ENCODE results near the gene NACC1.
"Not testable (repeated sequence)": the region's sequence is repeated elsewhere in the genome, so short reads cannot be mapped to it uniquely, and the experiment has no call there.

Gene NACC1

DNA sequence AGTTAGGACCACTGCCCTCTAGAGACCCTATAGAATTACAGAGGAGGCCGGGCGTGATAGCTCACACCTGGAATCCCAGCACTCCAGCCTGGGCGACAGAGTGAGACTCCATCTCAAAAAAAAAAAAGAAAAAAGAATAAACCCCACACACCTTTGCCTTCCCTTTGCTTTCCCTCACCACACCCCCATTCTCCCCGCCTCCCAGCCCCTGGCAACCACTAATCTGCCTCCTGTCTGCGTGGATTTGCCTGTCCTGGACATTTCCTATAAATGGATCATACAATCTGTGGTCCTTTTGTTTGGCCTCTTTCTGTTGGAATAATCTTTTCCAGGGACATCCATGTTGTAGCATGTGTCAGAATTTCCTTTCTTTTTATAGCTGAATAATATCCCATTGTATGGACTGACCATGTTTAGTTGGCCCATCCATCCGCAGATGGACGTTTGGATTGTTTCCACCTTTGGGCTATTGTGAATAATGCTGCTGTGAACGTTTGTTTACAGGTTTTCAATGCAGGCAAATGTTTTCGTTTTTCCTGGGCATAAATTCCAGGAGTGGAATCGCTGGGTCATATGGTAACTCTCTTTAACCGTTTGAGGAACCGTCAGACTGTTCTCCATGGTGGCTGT lies 15.3 kb downstream of the NACC1 start:
- peak overlapping the region; percentile 81 for H3K27ac Mint-ChIP-seq
- no peaks in the 10 kb centered on the region for H3K27me3 Mint-ChIP-seq (ENCODE audit: low read depth)
- H3K36me3 Mint-ChIP-seq (ENCODE audit: low read depth), result peaks cover 21% of the 10 kb centered on the region
- H3K4me1 Mint-ChIP-seq (ENCODE audit: low read depth), result peaks cover 20% of the 10 kb centered on the region
- no peak overlapping the region for H3K4me3 Mint-ChIP-seq
- no peaks in the 10 kb centered on the region for H3K9me3 Mint-ChIP-seq

DNA sequence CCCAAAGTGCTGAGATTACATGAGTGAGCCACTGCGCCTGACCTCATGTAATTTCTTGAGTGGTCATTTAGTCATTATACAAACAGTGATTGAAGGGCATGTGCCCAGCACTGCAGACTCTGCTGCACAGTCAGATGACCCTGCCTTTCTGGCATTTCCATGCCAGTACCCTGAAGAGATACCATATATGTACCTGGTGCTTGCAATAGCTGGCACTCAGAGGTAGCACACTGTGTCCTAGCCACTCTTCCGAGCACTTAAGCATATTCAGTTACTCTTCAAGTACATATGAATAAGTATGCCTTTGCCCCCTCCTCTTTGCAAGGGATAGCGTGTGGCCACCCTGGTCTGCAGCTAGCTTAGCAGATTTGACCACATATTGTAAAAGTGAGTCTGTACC lies 16.6 kb downstream of the NACC1 start:
- no peak overlapping the region for H3K4me3 Mint-ChIP-seq
- no peak overlapping the region for H3K27ac Mint-ChIP-seq
- peaks cover 20% of the 10 kb centered on the region for H3K4me1 Mint-ChIP-seq (ENCODE audit: low read depth)
- H3K36me3 Mint-ChIP-seq (ENCODE audit: low read depth), result peaks cover 21% of the 10 kb centered on the region
- no peaks in the 10 kb centered on the region for H3K9me3 Mint-ChIP-seq
- no peaks in the 10 kb centered on the region for H3K27me3 Mint-ChIP-seq (ENCODE audit: low read depth)

DNA sequence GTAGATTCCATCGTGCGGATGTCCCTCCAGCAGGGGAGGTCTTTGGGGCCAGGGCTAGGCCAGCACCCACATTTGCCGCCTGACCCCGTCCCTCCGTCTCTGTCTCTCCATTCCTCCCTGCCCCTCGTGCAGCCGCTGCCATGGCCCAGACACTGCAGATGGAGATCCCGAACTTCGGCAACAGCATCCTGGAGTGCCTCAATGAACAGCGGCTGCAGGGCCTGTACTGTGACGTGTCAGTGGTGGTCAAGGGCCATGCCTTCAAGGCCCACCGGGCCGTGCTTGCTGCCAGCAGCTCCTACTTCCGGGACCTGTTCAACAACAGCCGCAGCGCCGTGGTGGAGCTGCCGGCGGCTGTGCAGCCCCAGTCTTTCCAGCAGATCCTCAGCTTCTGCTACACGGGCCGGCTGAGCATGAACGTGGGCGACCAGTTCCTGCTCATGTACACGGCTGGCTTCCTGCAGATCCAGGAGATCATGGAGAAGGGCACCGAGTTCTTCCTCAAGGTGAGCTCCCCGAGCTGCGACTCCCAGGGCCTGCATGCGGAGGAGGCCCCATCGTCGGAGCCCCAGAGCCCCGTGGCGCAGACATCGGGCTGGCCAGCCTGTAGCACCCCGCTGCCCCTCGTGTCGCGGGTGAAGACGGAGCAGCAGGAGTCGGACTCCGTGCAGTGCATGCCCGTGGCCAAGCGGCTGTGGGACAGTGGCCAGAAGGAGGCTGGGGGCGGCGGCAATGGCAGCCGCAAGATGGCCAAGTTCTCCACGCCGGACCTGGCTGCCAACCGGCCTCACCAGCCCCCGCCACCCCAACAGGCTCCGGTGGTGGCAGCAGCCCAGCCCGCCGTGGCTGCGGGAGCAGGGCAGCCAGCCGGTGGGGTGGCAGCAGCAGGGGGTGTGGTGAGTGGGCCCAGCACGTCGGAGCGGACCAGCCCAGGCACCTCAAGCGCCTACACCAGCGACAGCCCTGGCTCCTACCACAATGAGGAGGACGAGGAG lies 17.3 kb downstream of the NACC1 start:
- Mint-ChIP-seq H3K4me1 (ENCODE audit: low read depth) (peaks cover 20% of the 10 kb centered on the region), H3K27ac (no peak overlapping the region), H3K27me3 (ENCODE audit: low read depth) (no peaks in the 10 kb centered on the region), H3K36me3 (ENCODE audit: low read depth) (peaks cover 21% of the 10 kb centered on the region), H3K4me3 (no peak overlapping the region), H3K9me3 (no peaks in the 10 kb centered on the region)

DNA sequence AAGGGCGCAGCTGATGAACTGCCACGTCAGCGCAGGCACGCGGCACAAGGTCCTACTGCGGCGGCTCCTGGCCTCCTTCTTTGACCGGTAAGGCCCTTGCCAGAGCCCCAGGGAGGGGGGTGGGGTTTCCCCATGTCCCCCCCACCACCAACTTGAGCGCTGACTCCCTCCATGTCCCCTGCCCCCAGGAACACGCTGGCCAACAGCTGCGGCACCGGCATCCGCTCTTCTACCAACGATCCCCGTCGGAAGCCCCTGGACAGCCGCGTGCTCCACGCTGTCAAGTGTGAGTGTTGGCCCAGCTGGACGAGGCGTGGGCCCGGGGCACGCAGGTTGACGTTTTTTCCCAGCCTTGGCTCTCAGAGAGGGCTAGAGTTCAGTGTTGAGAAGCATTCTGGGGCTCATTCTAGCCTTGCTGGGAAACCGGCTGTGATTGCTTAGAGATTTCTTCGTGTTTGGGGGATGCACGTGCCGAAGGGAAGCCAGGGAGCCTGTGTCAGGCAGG lies 19.3 kb downstream of the NACC1 start:
- H3K27me3 Mint-ChIP-seq (ENCODE audit: low read depth), result no peaks in the 10 kb centered on the region
- H3K27ac Mint-ChIP-seq, result no peak overlapping the region
- H3K36me3 Mint-ChIP-seq (ENCODE audit: low read depth), result peaks cover 19% of the 10 kb centered on the region
- H3K9me3 Mint-ChIP-seq, result no peaks in the 10 kb centered on the region
- no peak overlapping the region for H3K4me3 Mint-ChIP-seq
- H3K4me1 Mint-ChIP-seq (ENCODE audit: low read depth), result peaks cover 13% of the 10 kb centered on the region

DNA sequence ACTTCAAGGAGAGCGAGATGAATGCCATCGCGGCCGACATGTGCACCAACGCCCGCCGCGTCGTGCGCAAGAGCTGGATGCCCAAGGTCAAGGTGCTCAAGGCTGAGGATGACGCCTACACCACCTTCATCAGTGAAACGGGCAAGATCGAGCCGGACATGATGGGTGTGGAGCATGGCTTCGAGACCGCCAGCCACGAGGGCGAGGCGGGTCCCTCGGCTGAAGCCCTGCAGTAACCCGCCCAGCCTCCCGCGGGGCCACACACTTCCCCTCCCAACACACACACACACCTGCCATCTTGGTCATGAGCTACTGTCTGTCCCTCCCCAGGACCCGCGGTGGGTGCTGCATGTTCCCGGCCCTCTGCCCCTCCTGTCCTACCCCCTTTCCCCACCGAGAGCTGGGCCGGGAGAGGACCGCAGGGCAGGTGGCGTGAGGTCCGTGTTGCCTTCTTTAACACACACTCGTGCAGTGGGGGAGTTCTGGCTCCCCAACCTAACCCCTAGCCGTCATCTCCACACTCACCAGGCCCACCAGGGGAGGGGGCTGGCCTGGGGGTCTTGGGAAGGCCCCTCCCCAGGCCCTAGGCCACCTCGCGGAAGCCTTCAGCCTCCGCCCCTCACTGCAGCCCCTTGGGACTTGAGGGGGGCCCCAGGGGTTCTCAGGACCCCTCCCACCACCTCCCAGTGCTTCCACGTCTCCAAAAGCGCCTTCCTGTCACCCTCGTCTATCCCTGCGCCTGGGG lies 20.3 kb downstream of the NACC1 start:
- no peaks in the 10 kb centered on the region for H3K27me3 Mint-ChIP-seq (ENCODE audit: low read depth)
- no peaks in the 10 kb centered on the region for H3K9me3 Mint-ChIP-seq

DNA sequence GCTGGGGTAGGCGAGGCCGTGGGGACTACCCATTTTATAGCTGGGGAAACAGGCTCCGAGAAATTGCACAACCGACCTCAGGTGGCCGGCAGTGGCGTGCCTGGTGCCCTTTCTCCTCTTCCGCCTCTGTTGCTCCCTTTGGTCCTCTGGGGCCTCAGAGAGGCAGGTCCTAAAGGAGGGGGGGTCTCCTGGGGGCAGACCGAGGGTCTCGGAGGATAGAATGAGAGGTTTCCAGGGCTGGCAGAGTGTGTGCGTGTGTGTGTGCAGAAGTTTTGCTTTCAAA lies 20.8 kb downstream of the NACC1 start:
- H3K36me3 Mint-ChIP-seq (ENCODE audit: low read depth), result peaks cover 15% of the 10 kb centered on the region
- no peaks in the 10 kb centered on the region for H3K27me3 Mint-ChIP-seq (ENCODE audit: low read depth)
- no peaks in the 10 kb centered on the region for H3K4me1 Mint-ChIP-seq (ENCODE audit: low read depth)
- H3K9me3 Mint-ChIP-seq, result no peaks in the 10 kb centered on the region
- no peak overlapping the region for H3K4me3 Mint-ChIP-seq
- peak overlapping the region; percentile 45 for H3K27ac Mint-ChIP-seq

More for the DNA sequence above, 20.3 kb downstream of the NACC1 start:
- H3K4me1 Mint-ChIP-seq (ENCODE audit: low read depth), result peaks cover 3% of the 10 kb centered on the region
- H3K27ac Mint-ChIP-seq, result peak overlapping the region; percentile 45
- H3K36me3 Mint-ChIP-seq (ENCODE audit: low read depth), result peaks cover 14% of the 10 kb centered on the region
- no peak overlapping the region for H3K4me3 Mint-ChIP-seq

DNA sequence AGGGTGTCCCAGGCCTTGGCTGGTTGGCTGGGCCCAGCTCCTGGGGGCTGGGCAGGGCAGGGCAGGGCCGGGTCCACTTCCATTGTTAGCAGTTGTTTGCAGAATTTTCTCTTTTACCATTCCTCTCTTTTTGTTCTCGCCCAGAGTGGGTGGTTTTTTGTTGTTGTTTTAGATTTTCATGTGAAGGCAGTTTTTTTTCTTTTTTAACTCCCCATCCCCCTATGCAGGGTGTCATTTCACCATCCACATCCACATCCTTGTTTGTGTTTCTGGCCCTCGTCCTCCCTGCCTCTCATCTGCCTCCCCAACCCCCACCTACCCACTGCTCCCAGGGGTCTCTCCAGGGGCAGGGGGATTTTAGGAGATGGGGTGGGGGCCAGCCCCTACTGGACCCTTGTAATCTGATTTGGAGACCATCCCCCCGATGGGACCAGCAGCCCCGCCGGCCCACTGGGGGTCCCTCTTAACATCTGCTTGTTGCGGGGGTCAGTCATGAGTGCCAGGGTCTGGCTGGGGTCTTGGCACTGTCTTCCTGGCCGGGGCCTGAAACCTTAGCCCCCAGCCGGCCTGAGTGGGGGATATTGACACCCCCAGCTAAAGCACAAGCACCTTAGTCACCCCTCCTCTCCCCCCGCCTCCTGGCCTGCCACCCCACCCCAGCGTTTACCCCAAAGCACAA lies 21.7 kb downstream of the NACC1 start:
- Mint-ChIP-seq H3K36me3 (ENCODE audit: low read depth) (peaks cover 18% of the 10 kb centered on the region), H3K9me3 (no peaks in the 10 kb centered on the region), H3K27ac (no peak overlapping the region), H3K4me1 (ENCODE audit: low read depth) (no peaks in the 10 kb centered on the region), H3K4me3 (no peak overlapping the region), H3K27me3 (ENCODE audit: low read depth) (no peaks in the 10 kb centered on the region)

DNA sequence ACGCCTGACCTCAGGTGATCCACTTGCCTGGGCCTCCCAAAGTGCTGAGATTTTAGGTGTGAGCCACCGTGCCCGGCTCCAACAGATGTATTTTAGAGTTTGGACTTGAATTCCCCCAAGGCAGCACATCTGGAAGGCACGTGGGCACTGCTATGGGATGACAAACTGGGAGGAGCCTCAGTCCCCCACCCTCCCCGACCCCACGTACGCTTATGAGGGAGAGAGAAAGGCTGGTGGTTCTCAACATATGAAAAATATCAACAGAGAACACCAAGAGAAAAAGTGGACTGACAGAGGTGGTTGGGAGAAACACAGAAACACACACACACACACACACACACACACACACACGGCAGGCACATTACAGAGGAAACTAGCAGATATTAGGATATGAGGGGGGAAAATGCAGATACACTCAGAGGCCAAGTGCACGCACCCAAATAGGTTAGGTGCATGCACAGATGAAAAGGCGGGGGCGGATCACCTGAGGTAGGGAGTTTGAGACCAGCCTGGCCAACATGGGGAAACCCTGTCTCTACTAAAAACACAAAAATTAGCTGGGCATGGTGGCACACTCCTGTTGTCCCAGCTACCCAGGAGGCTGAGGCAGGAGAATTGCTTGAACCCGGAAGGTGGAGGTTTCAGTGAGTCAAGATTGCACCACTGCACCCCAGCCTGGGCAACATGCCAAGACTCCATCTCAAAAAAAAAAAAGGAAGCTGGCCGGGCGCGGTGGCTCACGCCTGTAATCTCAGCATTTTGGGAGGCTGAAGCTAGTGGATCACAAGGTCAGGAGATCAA lies 28.9 kb downstream of the NACC1 start:
- Mint-ChIP-seq H3K27me3 (ENCODE audit: low read depth) (no peaks in the 10 kb centered on the region), H3K9me3 (no peaks in the 10 kb centered on the region), H3K4me1 (ENCODE audit: low read depth) (peaks cover 21% of the 10 kb centered on the region), H3K36me3 (ENCODE audit: low read depth) (peaks cover 7% of the 10 kb centered on the region), H3K27ac (no peak overlapping the region), H3K4me3 (peak overlapping the region; percentile 16)

DNA sequence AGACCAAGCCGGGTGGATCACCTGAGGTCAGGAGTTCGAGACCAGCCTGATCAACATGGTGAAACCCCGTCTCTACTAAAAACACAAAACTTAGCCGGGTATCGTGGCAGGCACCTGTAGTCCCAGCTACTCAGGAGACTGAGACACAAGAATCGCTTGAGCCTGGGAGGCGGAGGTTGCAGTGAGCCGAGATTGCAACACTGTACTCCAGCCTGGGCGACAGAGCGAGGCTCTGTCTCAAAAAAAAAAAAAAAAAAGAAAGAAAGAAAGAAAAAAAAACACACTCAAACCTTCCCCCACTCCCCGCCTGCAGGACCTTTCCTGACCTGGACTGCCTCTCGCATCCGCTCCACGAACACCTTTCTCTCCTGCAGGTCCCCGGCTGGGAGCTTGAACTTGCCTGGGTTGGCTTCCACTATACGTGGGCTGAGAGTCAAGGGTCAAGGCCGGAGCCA lies 31.1 kb downstream of the NACC1 start:
- peak overlapping the region; percentile 86 for H3K4me3 Mint-ChIP-seq
- not testable (repeated sequence) for H3K9me3 Mint-ChIP-seq; H3K27me3 Mint-ChIP-seq (ENCODE audit: low read depth)

DNA sequence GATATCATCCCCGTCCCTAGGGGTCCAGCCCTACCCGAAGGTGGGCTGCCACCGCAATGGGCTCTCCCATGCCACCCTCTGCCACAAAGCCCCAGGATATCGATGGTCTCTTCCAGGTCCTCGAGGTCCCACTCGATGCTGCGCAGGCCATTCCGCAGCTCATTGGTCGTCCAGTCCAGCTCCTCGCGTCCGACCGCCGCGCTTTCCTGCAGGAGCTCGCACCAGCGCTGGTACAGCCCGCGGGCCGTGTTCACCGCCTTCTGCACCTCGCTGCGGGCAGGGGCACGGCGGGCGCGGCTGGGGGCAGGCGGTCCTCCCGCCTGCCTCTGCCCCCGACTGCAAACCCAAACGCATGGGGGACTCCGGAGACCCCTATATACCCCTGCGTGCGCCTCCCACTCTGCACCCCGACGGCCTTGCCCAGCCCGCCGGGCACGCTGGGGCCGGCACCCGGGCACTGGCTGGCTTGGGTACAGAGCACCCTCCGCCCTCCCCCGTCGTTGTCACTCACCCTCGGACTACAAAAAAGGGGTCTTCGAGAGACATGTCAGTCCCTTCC lies 31.6 kb downstream of the NACC1 start:
- peak overlapping the region; percentile 88 for H3K27ac Mint-ChIP-seq
- no peaks in the 10 kb centered on the region for H3K9me3 Mint-ChIP-seq
- H3K36me3 Mint-ChIP-seq (ENCODE audit: low read depth), result peaks cover 19% of the 10 kb centered on the region
- H3K27me3 Mint-ChIP-seq (ENCODE audit: low read depth), result peaks cover 9% of the 10 kb centered on the region
- peaks cover 33% of the 10 kb centered on the region for H3K4me1 Mint-ChIP-seq (ENCODE audit: low read depth)
- peak overlapping the region; percentile 99 for H3K4me3 Mint-ChIP-seq

More for the DNA sequence above, 31.1 kb downstream of the NACC1 start:
- H3K36me3 Mint-ChIP-seq (ENCODE audit: low read depth), result peaks cover 15% of the 10 kb centered on the region
- H3K27ac Mint-ChIP-seq, result peak overlapping the region; percentile 69
- peaks cover 31% of the 10 kb centered on the region for H3K4me1 Mint-ChIP-seq (ENCODE audit: low read depth)

DNA sequence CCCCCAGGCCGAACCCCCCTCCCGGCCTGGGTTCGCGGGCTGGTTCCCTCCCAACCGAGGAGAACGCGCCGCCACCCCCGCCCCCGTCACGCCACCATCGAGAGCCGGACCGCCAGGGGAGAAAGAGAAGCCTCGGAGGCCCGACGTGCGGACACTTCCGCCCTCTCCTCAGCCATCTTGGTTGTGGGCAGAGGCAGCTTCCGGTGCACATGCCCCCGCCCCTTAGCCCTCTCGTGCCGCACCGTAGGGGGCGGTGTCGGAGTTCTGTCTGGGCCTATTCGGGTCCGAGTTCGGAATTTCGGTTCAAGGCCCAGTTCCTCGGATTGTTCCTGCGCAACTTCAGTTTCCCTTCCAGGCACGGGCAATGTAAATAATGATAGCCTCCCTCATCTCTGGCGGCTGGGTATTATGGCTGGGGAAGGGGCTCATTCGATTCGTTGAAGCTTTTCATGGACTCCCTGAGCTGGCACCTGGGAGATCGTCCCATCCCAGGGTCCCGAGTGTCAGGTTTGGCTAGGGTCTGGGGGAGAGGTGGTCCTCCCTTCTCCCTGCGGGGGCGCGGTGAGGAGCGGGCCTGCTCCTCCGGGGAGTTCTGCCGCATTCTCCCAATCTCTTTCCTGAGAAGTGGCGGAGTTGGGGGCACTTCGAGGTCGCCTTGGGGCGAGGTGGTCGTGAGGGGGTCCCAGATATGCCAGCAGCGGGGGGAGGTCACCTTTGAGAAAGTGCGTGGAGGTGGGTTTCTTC lies 32.3 kb downstream of the NACC1 start, which contains the start of the genes IER2 and STX10:
Gene IER2 (plus strand): TSS at position 225 of the 744 bp plus-strand sequence. CDS start 2,776 bp downstream, outside the sequence.
Gene STX10 (minus strand): TSS at position 189 of the 744 bp plus-strand sequence. CDS start 202 bp downstream, outside the sequence.
- Mint-ChIP-seq H3K4me3 (peak within 1 kb of the TSS; percentile 99), H3K4me1 (ENCODE audit: low read depth) (peaks cover 36% of the 10 kb centered on the region), H3K27me3 (ENCODE audit: low read depth) (peaks cover 9% of the 10 kb centered on the region), H3K9me3 (no peaks in the 10 kb centered on the region), H3K27ac (peak within 1 kb of the TSS; percentile 88), H3K36me3 (ENCODE audit: low read depth) (peaks cover 26% of the 10 kb centered on the region)

DNA sequence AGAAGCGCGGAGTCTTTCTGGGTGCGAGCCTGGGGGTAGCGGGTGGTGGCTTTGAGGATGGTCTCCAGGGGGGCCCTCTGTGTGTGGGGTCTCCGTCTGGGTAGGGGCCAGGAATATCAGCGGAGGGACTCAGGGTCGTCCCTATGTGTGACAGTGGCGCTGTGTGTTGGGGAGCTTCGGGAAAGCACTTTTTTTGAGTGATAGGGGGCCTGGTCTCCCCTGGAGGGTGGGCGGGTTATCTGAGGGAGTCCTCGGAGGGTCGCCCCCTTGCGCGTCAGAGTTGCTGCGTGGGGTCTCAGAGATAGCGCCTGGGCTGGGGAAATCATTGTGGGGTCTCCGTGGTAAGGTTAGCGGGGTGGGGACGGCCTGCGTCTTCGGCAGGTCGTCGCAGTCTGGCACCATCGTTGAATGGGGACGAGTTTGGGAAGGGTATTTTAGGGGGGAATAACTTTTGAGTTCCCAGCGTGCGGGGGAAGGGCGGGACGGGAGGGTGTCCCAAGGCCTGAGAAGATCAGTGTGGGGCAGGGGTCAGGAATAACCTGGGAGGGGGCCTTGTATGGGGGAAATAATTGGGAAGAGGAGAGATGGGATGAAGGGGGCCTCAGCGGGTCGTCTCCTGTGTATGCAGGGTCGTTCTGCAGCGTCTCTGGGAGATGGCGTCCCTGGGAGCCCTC lies 33.0 kb downstream of the NACC1 start:
- peaks cover 38% of the 10 kb centered on the region for H3K4me1 Mint-ChIP-seq (ENCODE audit: low read depth)
- H3K4me3 Mint-ChIP-seq, result peak overlapping the region; percentile 99
- peaks cover 28% of the 10 kb centered on the region for H3K36me3 Mint-ChIP-seq (ENCODE audit: low read depth)
- no peaks in the 10 kb centered on the region for H3K9me3 Mint-ChIP-seq
- peak overlapping the region; percentile 88 for H3K27ac Mint-ChIP-seq
- peaks cover 9% of the 10 kb centered on the region for H3K27me3 Mint-ChIP-seq (ENCODE audit: low read depth)

All from T-helper 1 cell treated with Interleukin-12 subunit alpha and Interleukin-12 subunit beta and Interleukin-4 antibody, amounts not matched to agents 30 μg/mL and 1 μg/mL, for 36 hours (primary cell).